ENCODE results near the gene HTR1B.

DNA sequence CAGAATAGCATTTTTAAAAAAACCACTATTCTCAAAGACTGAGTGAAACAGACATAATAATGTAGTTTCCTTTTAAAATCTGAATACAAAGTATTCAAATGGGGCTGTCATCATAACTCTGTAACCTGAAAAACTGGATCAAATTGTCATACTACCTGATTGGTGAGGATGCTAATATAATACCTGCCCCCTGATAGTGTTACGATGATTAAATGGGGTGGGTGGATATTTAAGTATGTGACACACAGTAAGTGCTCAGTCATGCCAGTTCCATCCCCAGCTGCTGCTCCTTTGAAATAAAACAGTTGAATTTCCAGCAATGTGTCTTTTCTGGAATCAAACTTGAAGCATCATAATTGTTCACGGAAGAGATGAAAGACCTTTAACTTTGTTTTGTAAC lies 8.9 kb downstream of the HTR1B start:
- TF ChIP-seq, protein P1, sequence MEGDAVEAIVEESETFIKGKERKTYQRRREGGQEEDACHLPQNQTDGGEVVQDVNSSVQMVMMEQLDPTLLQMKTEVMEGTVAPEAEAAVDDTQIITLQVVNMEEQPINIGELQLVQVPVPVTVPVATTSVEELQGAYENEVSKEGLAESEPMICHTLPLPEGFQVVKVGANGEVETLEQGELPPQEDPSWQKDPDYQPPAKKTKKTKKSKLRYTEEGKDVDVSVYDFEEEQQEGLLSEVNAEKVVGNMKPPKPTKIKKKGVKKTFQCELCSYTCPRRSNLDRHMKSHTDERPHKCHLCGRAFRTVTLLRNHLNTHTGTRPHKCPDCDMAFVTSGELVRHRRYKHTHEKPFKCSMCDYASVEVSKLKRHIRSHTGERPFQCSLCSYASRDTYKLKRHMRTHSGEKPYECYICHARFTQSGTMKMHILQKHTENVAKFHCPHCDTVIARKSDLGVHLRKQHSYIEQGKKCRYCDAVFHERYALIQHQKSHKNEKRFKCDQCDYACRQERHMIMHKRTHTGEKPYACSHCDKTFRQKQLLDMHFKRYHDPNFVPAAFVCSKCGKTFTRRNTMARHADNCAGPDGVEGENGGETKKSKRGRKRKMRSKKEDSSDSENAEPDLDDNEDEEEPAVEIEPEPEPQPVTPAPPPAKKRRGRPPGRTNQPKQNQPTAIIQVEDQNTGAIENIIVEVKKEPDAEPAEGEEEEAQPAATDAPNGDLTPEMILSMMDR (IDR thresholded peaks at IDR 0.05) = no peak
- TF ChIP-seq POLR2A (IDR thresholded peaks at IDR 0.05) = no peak
